Tibial nerve (tissue), 4 donors: ENCODE data around the gene MGST2.

Experiments used
- CTCF ChIP-seq, 5 experiments: fragments of 200-600 bp in 3 of 5; fragments of 450-650 bp in 2 of 5; sonication (generic) in 3 of 5; IDR thresholded peaks; one replicate each; pipeline ENCODE4 v1.5.1; 2016 to 2019; ENCODE audit warnings: antibody characterized with exemption in 5 of 5, mild to moderate bottlenecking in 3 of 5, moderate library complexity in 2 of 5
- EP300 ChIP-seq, 2 donors: sonication (generic); formaldehyde crosslinking; IDR thresholded peaks; one replicate each; pipeline ENCODE4 v1.6.1; 2017; ENCODE audit warnings: antibody characterized with exemption in 2 of 2, mild to moderate bottlenecking in 1 of 2
- POLR2A ChIP-seq, 2 donors: fragments of 450-650 bp; IDR thresholded peaks; one replicate each; pipeline ENCODE4 v1.6.1; 2017; ENCODE audit warnings: antibody characterized with exemption in 2 of 2, mild to moderate bottlenecking in 2 of 2, moderate library complexity in 2 of 2

- TF ChIP-seq CTCF (IDR thresholded peaks at IDR 0.05) (no peak), EP300 (IDR thresholded peaks at IDR 0.05) (no peak), POLR2A (IDR thresholded peaks at IDR 0.05) (no peak)
Observed at GRCh38 chr4:139710073-139710472, 44.5 kb downstream of the MGST2 start.
